HG02763 (cell line): ENCODE results near the gene AZIN2.
A peak's percentile ranks its signal among the peaks of the same experiment; 100 is the strongest.
"Not testable (repeated sequence)": the region's sequence is repeated elsewhere in the genome, so short reads cannot be mapped to it uniquely, and the experiment has no call there.

Experiments used
- ATAC-seq: cut with Tn5 transposase; IDR thresholded peaks from one replicate; pipeline ENCODE4 v1.9.1; 2021; ENCODE audit warnings: mild to moderate bottlenecking, moderate library complexity; ENCODE audit not compliant: unreplicated experiment

Gene AZIN2

DNA sequence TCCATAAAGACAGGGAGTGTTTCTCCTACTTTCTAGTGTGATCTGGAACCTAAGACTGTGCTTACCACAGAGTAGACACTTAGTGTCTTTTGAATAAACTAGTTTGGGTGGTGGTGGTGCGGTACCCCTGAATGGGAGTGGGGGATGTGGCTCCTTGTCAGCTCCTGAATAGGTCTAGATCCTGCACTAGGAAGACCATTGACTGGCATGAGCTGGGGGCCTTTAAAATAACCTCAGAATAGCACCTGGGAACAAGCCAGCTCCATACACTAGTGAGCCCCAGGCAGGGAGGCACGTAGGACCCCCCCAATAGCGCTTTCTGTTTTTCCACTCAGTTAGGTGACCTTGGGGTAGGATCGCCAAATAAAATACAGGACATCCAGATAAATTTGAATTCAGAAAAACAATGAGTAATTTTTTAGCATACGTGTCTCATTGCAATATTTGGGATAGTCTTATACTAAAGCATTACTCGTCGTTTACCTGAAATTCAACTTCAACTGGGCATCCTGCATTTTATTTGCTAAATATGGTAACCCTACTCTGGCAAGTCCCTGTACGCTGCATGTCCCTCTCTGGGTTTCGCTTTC, 45.6 kb downstream of the AZIN2 start:
- no peak for ATAC-seq

- ATAC-seq, result peak; percentile 93
These were observed 46.3 kb downstream of the AZIN2 start for GRCh38 chr1:33127001-33127823.

DNA sequence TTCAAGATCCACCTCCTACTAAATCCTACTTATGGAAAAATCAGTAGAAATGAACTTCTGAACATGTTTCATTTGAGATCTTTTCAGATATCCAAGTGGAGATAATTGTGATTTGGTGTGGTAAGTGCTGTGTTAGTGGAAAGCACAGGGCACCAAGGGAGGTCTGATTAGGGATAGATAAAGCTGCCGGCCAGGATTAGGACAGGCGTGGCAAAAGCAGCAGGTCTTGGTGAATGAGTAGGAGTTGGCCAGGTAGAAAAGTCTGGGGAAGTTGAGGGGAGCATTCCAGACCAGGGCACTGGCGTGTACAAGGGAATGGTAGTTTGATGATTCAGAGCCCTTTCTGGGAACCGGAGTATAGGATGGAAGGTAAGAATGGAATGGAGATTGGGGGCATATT, 47.8 kb downstream of the AZIN2 start:
- ATAC-seq, result no peak

DNA sequence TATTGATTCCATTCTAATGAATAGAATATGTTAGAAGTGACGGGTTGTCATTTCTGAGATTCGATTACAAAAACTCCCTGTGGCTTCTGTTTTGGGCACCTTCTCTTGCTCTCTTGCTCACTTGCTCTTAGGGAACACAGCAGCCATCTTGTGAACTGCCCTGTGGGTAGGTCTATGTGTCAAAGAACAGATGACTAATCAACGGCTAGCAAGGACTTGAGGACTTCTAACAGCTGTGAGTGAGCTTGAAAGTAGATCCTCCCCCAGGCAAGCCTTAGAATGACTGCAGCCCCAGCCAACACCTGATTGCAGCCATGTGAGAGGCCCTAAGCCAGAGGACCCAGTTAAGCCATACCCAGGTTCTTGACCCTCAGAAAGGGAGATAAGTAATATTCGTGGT, 49.3 kb downstream of the AZIN2 start:
- no peak for ATAC-seq

GRCh38 chr1:33131191-33131590, 50.2 kb downstream of the AZIN2 start:
- no peak for ATAC-seq

GRCh38 chr1:33132549-33132948, 51.6 kb downstream of the AZIN2 start:
- ATAC-seq, result no peak

DNA sequence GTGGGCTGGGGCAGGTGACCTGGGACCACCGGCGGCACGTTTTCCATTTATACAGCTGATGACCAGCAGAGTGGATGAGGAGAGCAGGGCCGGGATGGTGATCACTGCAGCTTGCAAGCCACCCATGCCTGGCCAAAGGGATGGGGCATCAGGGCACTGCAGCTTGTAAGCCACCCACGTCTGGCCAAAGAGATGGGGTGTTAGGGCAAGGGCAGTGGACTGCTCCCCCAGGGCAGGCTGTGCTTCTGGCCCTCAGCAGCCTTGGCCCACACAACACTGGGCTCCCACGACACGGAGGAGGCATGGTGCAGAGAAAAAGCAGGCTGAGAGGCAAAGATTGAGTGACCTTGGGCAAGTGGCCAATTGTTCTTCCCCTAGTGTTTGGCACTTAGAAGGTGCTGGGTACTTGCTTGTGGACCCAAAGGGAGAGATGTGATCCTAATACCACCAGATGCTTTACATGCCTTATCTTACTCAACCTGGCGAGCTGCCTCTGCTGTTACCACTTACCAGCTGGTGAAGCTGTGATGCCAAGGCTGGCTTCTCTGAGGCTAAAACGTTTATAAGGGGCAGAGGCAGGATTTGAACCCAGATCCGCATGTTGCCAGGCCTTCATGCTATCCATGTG, 52.6 kb downstream of the AZIN2 start:
- ATAC-seq, result no peak

- ATAC-seq, result not testable (repeated sequence)
These were observed 55.1 kb downstream of the AZIN2 start for GRCh38 chr1:33136041-33136440.

GRCh38 chr1:33137800-33138199, 56.8 kb downstream of the AZIN2 start:
- ATAC-seq, result no peak

GRCh38 chr1:33140153-33141149, 59.5 kb downstream of the AZIN2 start:
- no peak for ATAC-seq

DNA sequence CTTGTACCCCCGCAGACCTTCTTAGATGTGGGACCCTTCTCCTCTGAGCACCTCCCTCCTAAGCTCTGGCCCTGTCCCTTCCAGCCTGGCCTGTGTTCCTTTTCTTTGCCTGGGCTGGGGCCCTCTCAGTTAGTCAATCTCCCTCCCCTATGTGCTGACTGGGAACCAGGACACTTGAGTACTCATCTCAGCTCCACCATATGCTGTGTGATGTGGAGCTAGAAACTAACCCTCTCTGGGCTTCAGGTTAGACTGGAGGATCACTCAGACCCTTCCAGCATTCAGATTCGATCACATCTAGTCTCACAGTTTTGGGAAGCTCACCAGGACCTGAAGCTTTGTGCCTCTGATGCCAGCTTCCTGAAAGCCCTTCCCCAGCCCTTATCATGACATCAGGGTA, 60.3 kb downstream of the AZIN2 start:
- no peak for ATAC-seq

- no peak for ATAC-seq
These were observed 60.8 kb downstream of the AZIN2 start for GRCh38 chr1:33141781-33142180.

DNA sequence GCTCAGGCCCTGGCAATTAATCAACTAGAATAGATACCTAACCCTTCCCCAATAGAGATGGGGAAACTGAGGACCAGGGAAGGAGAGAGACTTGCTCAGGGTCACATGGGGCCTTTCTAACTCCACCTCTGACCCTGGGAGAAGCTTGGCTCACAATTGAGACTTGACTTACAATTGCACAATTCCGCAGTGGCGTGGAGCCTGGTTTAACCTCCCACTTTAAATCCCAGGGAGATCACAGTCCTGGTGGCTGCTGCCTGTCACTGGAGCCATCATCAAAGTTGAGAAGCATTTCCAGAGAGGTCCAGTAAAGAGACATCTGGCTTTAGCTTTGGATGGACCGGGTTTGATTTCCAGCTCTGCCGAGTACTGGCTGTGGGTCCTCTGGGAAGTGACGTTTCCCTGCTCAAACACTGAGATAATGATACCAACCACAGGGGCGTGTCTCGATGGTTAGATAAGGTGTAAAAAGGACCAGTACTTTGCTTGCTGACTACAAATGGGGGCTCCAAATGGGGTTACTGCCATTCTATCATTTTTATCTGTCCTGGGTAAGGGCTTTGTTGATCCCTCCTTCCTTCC, 61.6 kb downstream of the AZIN2 start:
- no peak for ATAC-seq

GRCh38 chr1:33143176-33143575, 62.2 kb downstream of the AZIN2 start:
- ATAC-seq, result no peak

DNA sequence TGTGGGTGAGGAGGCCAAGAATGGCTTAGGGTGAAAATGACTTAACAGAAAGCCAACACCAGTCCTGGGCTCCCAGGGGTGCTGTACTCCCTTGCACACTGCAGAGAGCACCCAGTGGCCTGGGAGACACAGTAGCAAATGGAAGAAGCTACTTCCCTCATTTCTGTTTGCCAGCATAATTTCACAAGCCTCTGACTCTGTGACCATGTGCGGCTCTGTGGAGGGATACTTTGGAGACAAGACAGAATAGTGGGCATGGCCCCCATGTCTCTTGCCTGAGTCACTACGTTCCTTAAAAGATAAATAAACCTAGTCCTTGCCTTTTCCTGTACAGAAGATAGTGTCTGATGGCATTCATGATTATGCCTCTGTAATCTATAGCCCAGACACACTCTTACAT, 62.7 kb downstream of the AZIN2 start:
- no peak for ATAC-seq

- ATAC-seq, result no peak
These were observed 65.0 kb downstream of the AZIN2 start for GRCh38 chr1:33146003-33146402.

DNA sequence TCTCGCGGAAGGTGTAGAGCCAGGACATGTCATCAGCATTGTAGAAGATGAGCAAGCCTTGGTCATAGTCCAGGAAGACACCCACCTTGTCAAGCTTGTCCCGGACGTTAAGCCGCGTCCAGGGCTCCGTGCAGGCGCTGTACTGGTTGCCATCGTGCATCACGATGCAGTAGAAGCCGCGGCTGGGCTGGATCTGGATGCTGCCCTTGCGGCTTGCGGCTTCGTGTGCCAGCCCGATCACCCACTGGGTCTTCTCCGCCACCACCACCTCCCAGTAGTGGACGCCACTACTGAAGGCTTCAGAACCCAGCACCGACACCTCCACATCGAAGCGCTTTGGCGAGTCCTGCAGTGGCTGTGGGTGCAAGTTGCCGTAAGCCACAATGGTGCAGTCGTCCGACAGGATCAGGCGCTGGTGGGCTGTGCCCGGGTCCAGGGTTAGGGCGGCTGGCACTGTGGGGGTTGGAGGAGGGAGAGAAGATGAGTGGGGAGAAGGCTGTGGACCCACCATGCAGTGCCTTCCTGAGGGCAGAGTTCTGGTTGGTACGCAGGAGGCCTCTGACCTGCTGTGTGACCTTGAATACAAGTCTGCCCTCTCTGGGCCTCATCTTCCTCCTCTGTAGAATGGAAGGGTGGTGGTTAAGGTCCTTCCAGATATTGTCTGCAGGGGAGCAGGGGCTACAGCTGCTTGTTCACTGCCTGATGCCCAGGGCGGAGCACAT, 66.5 kb downstream of the AZIN2 start:
- no peak for ATAC-seq

GRCh38 chr1:33147997-33148314, 67.0 kb downstream of the AZIN2 start:
- no peak for ATAC-seq

GRCh38 chr1:33148615-33149014, 67.7 kb downstream of the AZIN2 start:
- ATAC-seq, result no peak
